Liver (tissue), 9 donors: ENCODE measurements around the gene HSPG2. TPM values are rescaled to one million over a fixed set of nuclear protein-coding genes. Genes with fewer than 3 reads are reported as not detected.

ENCODE experiments used
- DNase-seq: peaks from one replicate; pipeline ENCODE4 v3.0.0-alpha.2; 2017; ENCODE audit warnings: low spot score
- H3K27ac ChIP-seq, 2 donors: one replicate each; pipeline ENCODE4 v1.7.0; 2013; ENCODE audit warnings: inconsistent platforms in 2 of 2, low read length in 2 of 2, control low read depth in 1 of 2, low read depth in 1 of 2, mild to moderate bottlenecking in 1 of 2
- H3K27me3 ChIP-seq, 4 donors: one replicate each; pipeline versions ENCODE4 v1.6.1 to v1.7.0; 2013; ENCODE audit warnings: low read length in 3 of 4, inconsistent platforms in 1 of 4, mild to moderate bottlenecking in 1 of 4, moderate library complexity in 1 of 4; ENCODE audit not compliant: control insufficient read depth in 4 of 4, insufficient read depth in 4 of 4
- H3K36me3 ChIP-seq, 4 donors: one replicate each; pipeline versions ENCODE4 v1.6.1 to v1.7.0; 2013; ENCODE audit warnings: low read length in 3 of 4, mild to moderate bottlenecking in 3 of 4, low read depth in 1 of 4, moderate library complexity in 1 of 4; ENCODE audit not compliant: control insufficient read depth in 4 of 4, insufficient read depth in 3 of 4
- H3K4me1 ChIP-seq, 4 donors: one replicate each; pipeline versions ENCODE4 v1.6.1 to v1.7.0; 2013; ENCODE audit warnings: low read length in 3 of 4, mild to moderate bottlenecking in 3 of 4, moderate library complexity in 1 of 4; ENCODE audit not compliant: control insufficient read depth in 4 of 4, insufficient read depth in 4 of 4
- H3K4me3 ChIP-seq, 3 donors: one replicate each; pipeline versions ENCODE4 v1.6.1 to v1.7.0; 2013; ENCODE audit warnings: low read length in 3 of 3, control low read depth in 1 of 3, low read depth in 1 of 3, mild to moderate bottlenecking in 1 of 3
- H3K9ac ChIP-seq, 2 donors: one replicate each; pipeline ENCODE4 v1.7.0; 2013; ENCODE audit warnings: low read length in 2 of 2, mild to moderate bottlenecking in 2 of 2, moderate library complexity in 2 of 2, control low read depth in 1 of 2, low read depth in 1 of 2
- H3K9me3 ChIP-seq, 4 donors: one replicate each; pipeline versions ENCODE4 v1.6.1 to v1.7.0; 2013; ENCODE audit warnings: low read length in 3 of 4; ENCODE audit not compliant: control insufficient read depth in 4 of 4
- ATF3 ChIP-seq: IDR thresholded peaks from 2 replicates; pipeline ENCODE4 v1.6.1; 2016; ENCODE audit warnings: antibody characterized with exemption
- EGR1 ChIP-seq, 2 donors: IDR thresholded peaks; 2 replicates each; pipeline ENCODE4 v1.6.1; 2016 to 2018; ENCODE audit warnings: antibody characterized with exemption in 2 of 2, low read depth in 2 of 2
- FOXA1 ChIP-seq: IDR thresholded peaks from 2 replicates; pipeline ENCODE4 v1.6.1; 2016; ENCODE audit warnings: antibody characterized with exemption
- GABPA ChIP-seq, 2 donors: IDR thresholded peaks in 1 of 2; conservative IDR thresholded peaks in 1 of 2; 2 replicates each; pipeline ENCODE4 v1.6.1; 2016; ENCODE audit warnings: antibody characterized with exemption in 2 of 2, mild to moderate bottlenecking in 1 of 2, moderate library complexity in 1 of 2
- HNF4A ChIP-seq, 2 donors: conservative IDR thresholded peaks; 2 replicates each; pipeline ENCODE4 v1.6.1; 2016; ENCODE audit warnings: antibody characterized with exemption in 2 of 2, mild to moderate bottlenecking in 2 of 2
- HNF4G ChIP-seq: IDR thresholded peaks from 2 replicates; pipeline ENCODE4 v1.6.1; 2016; ENCODE audit warnings: antibody characterized with exemption
- RAD21 ChIP-seq, 2 donors: IDR thresholded peaks; 2 replicates each; pipeline ENCODE4 v1.6.1; 2016; ENCODE audit warnings: antibody characterized with exemption in 2 of 2, mild to moderate bottlenecking in 2 of 2
- REST ChIP-seq: IDR thresholded peaks from 2 replicates; pipeline ENCODE4 v1.6.1; 2016; ENCODE audit warnings: antibody characterized with exemption, mild to moderate bottlenecking
- RXRA ChIP-seq, 2 donors: IDR thresholded peaks; 2 replicates each; pipeline ENCODE4 v1.6.1; 2017 to 2018; ENCODE audit warnings: antibody characterized with exemption in 2 of 2, mild to moderate bottlenecking in 1 of 2
- SP1 ChIP-seq: IDR thresholded peaks from 2 replicates; pipeline ENCODE4 v1.6.1; 2018; ENCODE audit warnings: antibody characterized with exemption, mild to moderate bottlenecking
- TAF1 ChIP-seq: conservative IDR thresholded peaks from 2 replicates; pipeline ENCODE4 v1.6.1; 2016; ENCODE audit warnings: antibody characterized with exemption, mild to moderate bottlenecking
- YY1 ChIP-seq: IDR thresholded peaks from 2 replicates; pipeline ENCODE4 v1.6.1; 2016; ENCODE audit warnings: antibody characterized with exemption, mild to moderate bottlenecking
- WGBS: extraction: QIAGEN DNeasy Blood & Tissue Kit; methylation state at CpG from one replicate; pipeline ENCODE4 v1.1.7; 2013; 5-methylcytosine and 5-hydroxymethylcytosine counted together
- polyA plus RNA-seq, 2 donors: library from polyadenylated mRNA; stranded (reverse) in 1 of 2; unstranded in 1 of 2; fragments of 200-250 nt in 1 of 2; fragments of >200 nt in 1 of 2; fragmentation: Nextera tagmentation in 1 of 2; extraction: Ambion mirVana in 1 of 2; gene quantifications; one replicate each; pipeline versions ENCODE4 v1.2.1 to v1.2.3, GENCODE V29; 2013 to 2015
- total RNA-seq, 2 donors: library from RNA; depleted of rRNA; stranded (reverse); fragments of >200 nt; gene quantifications; one replicate each; pipeline ENCODE4 v1.2.3, GENCODE V29; 2014
- TF ChIP-seq, protein P1 (sequence below): fragments of 150-350 bp; IDR thresholded peaks from 2 replicates; pipeline ENCODE4 v1.5.1; 2017; ENCODE audit warnings: improper control_type of control experiment, low read depth, low read length; ENCODE audit not compliant: missing input control
- TF ChIP-seq, protein P2 (sequence below): IDR thresholded peaks from 2 replicates; pipeline ENCODE4 v1.6.1; 2016; ENCODE audit warnings: antibody characterized with exemption
- donor health status: healthy.
- donor health status: healthy.
- donor health status: healthy.
- donor health status: healthy.
- donor health status: healthy.

Gene HSPG2
- total and polyA plus RNA-seq, 4 donors: 5.6 to 43.9 (median 23.9) TPM

DNA sequence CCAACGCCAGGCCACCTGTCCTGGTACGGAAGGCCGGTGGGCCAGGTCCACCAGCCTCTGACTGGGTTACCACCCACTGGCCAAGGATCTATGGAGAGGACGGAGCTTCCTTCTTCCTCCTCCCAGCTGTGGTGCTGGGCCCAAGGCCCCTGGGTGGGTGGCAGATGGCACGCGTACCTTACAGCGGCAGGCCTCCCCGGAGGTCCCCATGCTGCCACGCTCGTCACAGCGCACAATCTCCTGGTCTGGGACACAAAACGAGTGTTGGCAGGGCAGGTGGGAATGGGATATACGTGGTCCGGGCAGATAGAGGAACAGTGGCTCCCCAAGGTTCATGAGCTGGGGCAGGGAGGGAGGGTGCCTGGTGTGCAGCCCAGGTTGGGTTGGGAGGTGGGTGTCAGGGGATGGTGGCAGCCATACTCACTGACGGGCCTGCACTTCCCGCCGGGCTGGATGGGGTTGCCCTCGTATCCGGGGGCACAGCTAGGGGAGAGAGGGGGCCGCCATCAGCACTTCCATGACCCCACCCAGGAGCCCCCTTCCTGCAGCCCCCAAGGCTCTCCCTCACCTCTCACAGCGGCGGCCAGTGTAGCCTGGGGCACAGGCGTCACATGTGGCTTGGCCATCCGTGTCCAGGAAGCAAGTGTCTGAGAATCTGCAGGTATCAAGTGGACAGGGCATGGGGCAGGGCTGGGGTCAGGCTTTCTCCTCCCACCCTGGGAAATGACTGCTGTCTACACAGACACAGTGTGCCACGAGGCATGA lies 58.9 kb downstream of the HSPG2 start:
- Histone ChIP-seq H3K27me3 (no peaks in the 10 kb centered on the region), H3K4me3 (no peak overlapping the region), H3K4me1 (no peaks in the 10 kb centered on the region), H3K9ac (no peak overlapping the region), H3K9me3 (no peaks in the 10 kb centered on the region), H3K36me3 (peaks cover 0 to 8% (median 1%) of the 10 kb centered on the region in 4 donors), H3K27ac (no peak overlapping the region)
- DNase-seq: no peak
- TF ChIP-seq, protein P1, sequence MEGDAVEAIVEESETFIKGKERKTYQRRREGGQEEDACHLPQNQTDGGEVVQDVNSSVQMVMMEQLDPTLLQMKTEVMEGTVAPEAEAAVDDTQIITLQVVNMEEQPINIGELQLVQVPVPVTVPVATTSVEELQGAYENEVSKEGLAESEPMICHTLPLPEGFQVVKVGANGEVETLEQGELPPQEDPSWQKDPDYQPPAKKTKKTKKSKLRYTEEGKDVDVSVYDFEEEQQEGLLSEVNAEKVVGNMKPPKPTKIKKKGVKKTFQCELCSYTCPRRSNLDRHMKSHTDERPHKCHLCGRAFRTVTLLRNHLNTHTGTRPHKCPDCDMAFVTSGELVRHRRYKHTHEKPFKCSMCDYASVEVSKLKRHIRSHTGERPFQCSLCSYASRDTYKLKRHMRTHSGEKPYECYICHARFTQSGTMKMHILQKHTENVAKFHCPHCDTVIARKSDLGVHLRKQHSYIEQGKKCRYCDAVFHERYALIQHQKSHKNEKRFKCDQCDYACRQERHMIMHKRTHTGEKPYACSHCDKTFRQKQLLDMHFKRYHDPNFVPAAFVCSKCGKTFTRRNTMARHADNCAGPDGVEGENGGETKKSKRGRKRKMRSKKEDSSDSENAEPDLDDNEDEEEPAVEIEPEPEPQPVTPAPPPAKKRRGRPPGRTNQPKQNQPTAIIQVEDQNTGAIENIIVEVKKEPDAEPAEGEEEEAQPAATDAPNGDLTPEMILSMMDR: no peak
- TF ChIP-seq HNF4A (conservative IDR thresholded peaks at IDR 0.05) (no peak), RXRA (IDR thresholded peaks at IDR 0.05) (no peak), HNF4G (no peak), EGR1 (IDR thresholded peaks at IDR 0.05; ENCODE audit: low read depth in 2 of 2) (no peak), RAD21 (IDR thresholded peaks at IDR 0.05) (no peak), FOXA1 (no peak), ATF3 (no peak), SP1 (no peak), REST (no peak), YY1 (no peak), TAF1 (no peak)
- TF ChIP-seq, protein P2, sequence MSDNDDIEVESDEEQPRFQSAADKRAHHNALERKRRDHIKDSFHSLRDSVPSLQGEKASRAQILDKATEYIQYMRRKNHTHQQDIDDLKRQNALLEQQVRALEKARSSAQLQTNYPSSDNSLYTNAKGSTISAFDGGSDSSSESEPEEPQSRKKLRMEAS: no peak
- 95% methylated on average over 25 of the region's 25 CpGs for WGBS

DNA sequence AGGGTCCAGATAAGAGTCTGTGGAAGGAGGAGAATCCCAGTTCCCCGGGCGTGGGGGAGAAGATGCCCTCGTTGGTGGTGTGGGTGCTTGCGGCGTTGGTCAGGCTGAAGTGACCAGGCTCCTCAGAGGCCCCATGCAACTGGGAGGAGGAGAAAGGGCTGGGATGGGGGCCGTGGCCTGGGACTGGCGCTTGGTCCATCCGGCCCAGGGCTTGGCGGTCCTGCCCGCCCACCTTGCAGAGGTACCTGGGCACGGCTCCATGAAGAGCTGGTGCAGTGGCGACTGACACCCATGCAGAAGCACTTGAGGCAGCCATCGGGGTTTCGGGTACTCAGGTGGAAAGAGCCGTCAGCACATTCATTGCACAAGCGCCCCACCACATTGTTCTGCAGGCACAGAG lies 60.8 kb downstream of the HSPG2 start:
- no peak for TF ChIP-seq REST
- TF ChIP-seq RXRA (IDR thresholded peaks at IDR 0.05): no peak
- TF ChIP-seq, protein P1: no peak
- TF ChIP-seq, protein P2: no peak
- no peak for TF ChIP-seq FOXA1
- TF ChIP-seq ATF3: no peak
- no peak for TF ChIP-seq HNF4G
- TF ChIP-seq GABPA (IDR thresholded peaks at IDR 0.05 in 1 of 2, conservative IDR thresholded peaks at IDR 0.05 in 1 of 2): no peak
- Histone ChIP-seq H3K9me3 (no peaks in the 10 kb centered on the region), H3K36me3 (peaks cover 0 to 8% (median 1%) of the 10 kb centered on the region in 4 donors), H3K27ac (no peak overlapping the region), H3K4me1 (no peaks in the 10 kb centered on the region), H3K27me3 (no peaks in the 10 kb centered on the region), H3K9ac (no peak overlapping the region), H3K4me3 (no peak overlapping the region)
- WGBS: 95% methylated on average over 16 of the region's 16 CpGs
- DNase-seq: no peak
